ENCODE measurements around the gene ZNF568. TPM values are rescaled to one million over a fixed set of nuclear protein-coding genes. Genes with fewer than 3 reads are reported as not detected.

ZNF568 gene
- total RNA-seq, 2 experiments from 2014 or later = 0.13 TPM; not detected in 1

DNA sequence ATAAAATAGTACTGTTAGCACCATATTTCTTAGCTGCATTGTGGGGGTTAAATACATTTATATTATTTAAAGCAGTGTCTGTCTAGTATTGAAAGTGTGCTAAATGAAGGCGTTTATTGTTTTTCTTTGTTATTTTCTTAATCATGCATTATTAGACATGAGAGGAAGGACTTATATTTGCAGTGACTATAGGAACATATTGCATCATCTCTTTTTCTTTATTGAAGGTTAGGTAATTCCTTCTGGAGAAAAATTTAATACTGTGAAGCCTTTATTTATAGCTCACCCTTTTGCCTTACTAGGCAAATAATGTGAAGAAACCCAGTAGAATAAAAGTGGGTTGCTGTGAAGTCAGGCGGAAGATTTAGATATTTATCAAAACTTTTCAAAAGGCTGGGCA is 83.2 kb downstream of the ZNF568 start:
- intact Hi-C loops (cut with micrococcal nuclease; ENCODE audit: unreplicated experiment) = no loop called here
- ChIA-PET POLR2A (no interaction called here), CTCF (ENCODE audit: unreplicated experiment) (no interaction called here)
- DNase-seq (ENCODE audit: low spot score) = no peak
- no peaks in the 10 kb centered on the region for H3K79me2 ChIP-seq (ENCODE audit: insufficient read depth, low read depth, low read length)
- no peak overlapping the region for H3K4me3 ChIP-seq (ENCODE audit: low read depth, low read length, poor library complexity, severe bottlenecking)
- no peaks in the 10 kb centered on the region for H3K9me2 ChIP-seq (ENCODE audit: insufficient read depth, low read length)
- no peak overlapping the region for H3K27ac ChIP-seq (ENCODE audit: low read depth, low read length, poor library complexity, severe bottlenecking)
- BruUV-seq (replicated peaks) = no TSS peak
- H3K36me3 ChIP-seq (ENCODE audit: insufficient read depth, low read length) = no peaks in the 10 kb centered on the region
- no peaks in the 10 kb centered on the region for H3K4me1 ChIP-seq (ENCODE audit: insufficient read depth, low read length, poor library complexity, severe bottlenecking)
- H3K9me3 ChIP-seq (ENCODE audit: low read length) = no peaks in the 10 kb centered on the region
- no peak overlapping the region for H2AFZ ChIP-seq (ENCODE audit: low read length)
- no peak for TF ChIP-seq EZH2phosphoT487 (IDR thresholded peaks at IDR 0.05; ENCODE audit: borderline replicate concordance, low read depth, low read length)
- TF ChIP-seq CTCF (conservative IDR thresholded peaks at IDR 0.05; ENCODE audit: low read length) = no peak
- no peak overlapping the region for H3K4me2 ChIP-seq (ENCODE audit: low read length)
- no peaks in the 10 kb centered on the region for H4K20me1 ChIP-seq (ENCODE audit: insufficient read depth, low read length)

GRCh38 chr19:37007587-37008220 is 91.6 kb downstream of the ZNF568 start:
- TF ChIP-seq CTCF (conservative IDR thresholded peaks at IDR 0.05; ENCODE audit: low read length) (no peak), EZH2phosphoT487 (IDR thresholded peaks at IDR 0.05; ENCODE audit: borderline replicate concordance, low read depth, low read length) (no peak)
- H4K20me1 ChIP-seq (ENCODE audit: insufficient read depth, low read length) = no peaks in the 10 kb centered on the region
- POLR2A ChIA-PET = interaction anchor here (0.5 kb wide), 1 partner anchor 652 kb away, joined by 3 read pairs; no protein-coding TSS in a partner anchor
- CTCF ChIA-PET (ENCODE audit: unreplicated experiment) = no interaction called here
- H3K36me3 ChIP-seq (ENCODE audit: insufficient read depth, low read length) = no peaks in the 10 kb centered on the region
- BruUV-seq (replicated peaks) = no TSS peak
- no peak overlapping the region for H3K4me2 ChIP-seq (ENCODE audit: low read length)
- no peaks in the 10 kb centered on the region for H3K79me2 ChIP-seq (ENCODE audit: insufficient read depth, low read depth, low read length)
- H3K27ac ChIP-seq (ENCODE audit: low read depth, low read length, poor library complexity, severe bottlenecking) = no peak overlapping the region
- no peaks in the 10 kb centered on the region for H3K9me2 ChIP-seq (ENCODE audit: insufficient read depth, low read length)
- H3K4me3 ChIP-seq (ENCODE audit: low read depth, low read length, poor library complexity, severe bottlenecking) = no peak overlapping the region
- no peak for DNase-seq (ENCODE audit: low spot score)
- H3K4me1 ChIP-seq (ENCODE audit: insufficient read depth, low read length, poor library complexity, severe bottlenecking) = no peaks in the 10 kb centered on the region
- no peaks in the 10 kb centered on the region for H3K9me3 ChIP-seq (ENCODE audit: low read length)
- intact Hi-C loops (cut with micrococcal nuclease; ENCODE audit: unreplicated experiment) = no loop called here
- H2AFZ ChIP-seq (ENCODE audit: low read length) = no peak overlapping the region

GRCh38 chr19:37009871-37010270 is 93.7 kb downstream of the ZNF568 start:
- Histone ChIP-seq H4K20me1 (ENCODE audit: insufficient read depth, low read length) (no peaks in the 10 kb centered on the region), H3K4me2 (ENCODE audit: low read length) (no peak overlapping the region), H3K79me2 (ENCODE audit: insufficient read depth, low read depth, low read length) (no peaks in the 10 kb centered on the region), H3K27ac (ENCODE audit: low read depth, low read length, poor library complexity, severe bottlenecking) (no peak overlapping the region), H2AFZ (ENCODE audit: low read length) (no peak overlapping the region), H3K36me3 (ENCODE audit: insufficient read depth, low read length) (no peaks in the 10 kb centered on the region), H3K4me3 (ENCODE audit: low read depth, low read length, poor library complexity, severe bottlenecking) (no peak overlapping the region), H3K4me1 (ENCODE audit: insufficient read depth, low read length, poor library complexity, severe bottlenecking) (no peaks in the 10 kb centered on the region), H3K9me2 (ENCODE audit: insufficient read depth, low read length) (no peaks in the 10 kb centered on the region), H3K9me3 (ENCODE audit: low read length) (no peaks in the 10 kb centered on the region)
- TF ChIP-seq CTCF (conservative IDR thresholded peaks at IDR 0.05; ENCODE audit: low read length) = no peak
- no peak for TF ChIP-seq EZH2phosphoT487 (IDR thresholded peaks at IDR 0.05; ENCODE audit: borderline replicate concordance, low read depth, low read length)
- ChIA-PET CTCF (ENCODE audit: unreplicated experiment) (no interaction called here), POLR2A (no interaction called here)
- intact Hi-C loops (cut with micrococcal nuclease; ENCODE audit: unreplicated experiment) = no loop called here
- no TSS peak for BruUV-seq (replicated peaks)
- no peak for DNase-seq (ENCODE audit: low spot score)
